GM04503 (cell line): ENCODE measurements around the gene SERTM2.
"Not testable (repeated sequence)": the region's sequence is repeated elsewhere in the genome, so short reads cannot be mapped to it uniquely, and the experiment has no call there.

Experiments used
- DNase-seq: peaks from one replicate; pipeline ENCODE4 v3.0.0-alpha.2; 2012; ENCODE audit warnings: low read depth

The SERTM2 gene

DNA sequence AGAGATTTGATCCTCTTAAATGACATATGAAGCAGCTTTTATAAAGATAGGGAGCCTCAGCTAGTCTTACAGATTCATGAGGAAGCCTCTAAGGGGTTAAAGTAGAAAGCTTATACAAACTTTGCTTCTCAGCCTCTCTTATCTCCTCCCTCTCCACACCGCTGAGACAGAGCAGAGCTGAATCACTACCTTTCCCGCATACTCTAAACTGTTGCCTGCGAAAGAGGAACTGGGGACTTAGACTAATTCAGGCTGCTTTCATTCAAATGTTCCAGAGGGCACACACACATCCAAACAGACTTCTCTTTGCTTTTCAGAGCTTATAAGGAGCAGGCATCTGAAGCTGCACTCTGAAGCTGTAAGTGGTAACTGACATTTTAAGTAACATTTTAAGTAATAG is at the start of gene SERTM2:
TSS of gene SERTM2 (plus strand) at position 169 of the 400 bp plus-strand sequence. CDS start 7,213 bp downstream, outside the sequence.
- no peak for DNase-seq

DNA sequence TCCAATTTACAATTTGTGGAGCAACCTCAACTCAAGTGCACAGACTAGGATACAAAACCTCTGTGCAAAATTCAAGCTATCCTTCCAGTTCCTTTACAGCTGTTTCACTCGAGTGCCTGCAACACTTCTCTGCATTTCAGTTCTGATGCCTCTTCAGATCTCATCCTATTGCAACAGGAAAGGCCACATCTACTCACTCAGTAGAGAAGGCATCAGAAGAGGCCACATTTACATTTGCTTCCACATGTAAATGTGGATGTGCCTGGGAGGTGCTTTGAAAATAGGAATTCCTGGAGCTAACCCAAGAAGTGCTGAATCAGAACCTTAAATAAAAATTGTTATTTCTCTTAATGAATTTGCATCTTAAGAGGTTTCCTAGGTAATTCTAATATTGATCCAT is 45.8 kb upstream of the SERTM2 start:
- no peak for DNase-seq

DNA sequence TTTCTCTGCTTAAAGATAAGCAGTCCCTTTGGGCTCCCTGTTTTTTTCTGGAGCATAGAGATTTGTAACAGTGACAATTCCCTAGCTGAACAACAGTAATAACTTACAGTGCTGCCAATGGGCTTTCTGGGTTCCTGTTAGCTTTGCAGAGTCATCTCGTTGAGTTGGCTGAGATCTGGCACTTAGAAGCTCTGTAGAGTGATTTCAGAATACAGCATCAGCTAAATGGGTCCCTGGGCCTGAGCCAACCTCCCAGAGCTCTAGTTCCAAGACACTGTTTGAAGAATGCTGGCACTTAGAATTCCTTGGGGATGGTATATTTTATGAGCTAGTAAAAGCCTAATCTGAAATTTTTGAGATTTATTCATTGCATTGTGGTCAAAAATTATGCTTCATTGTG is 43.5 kb upstream of the SERTM2 start:
- DNase-seq, result no peak

DNA sequence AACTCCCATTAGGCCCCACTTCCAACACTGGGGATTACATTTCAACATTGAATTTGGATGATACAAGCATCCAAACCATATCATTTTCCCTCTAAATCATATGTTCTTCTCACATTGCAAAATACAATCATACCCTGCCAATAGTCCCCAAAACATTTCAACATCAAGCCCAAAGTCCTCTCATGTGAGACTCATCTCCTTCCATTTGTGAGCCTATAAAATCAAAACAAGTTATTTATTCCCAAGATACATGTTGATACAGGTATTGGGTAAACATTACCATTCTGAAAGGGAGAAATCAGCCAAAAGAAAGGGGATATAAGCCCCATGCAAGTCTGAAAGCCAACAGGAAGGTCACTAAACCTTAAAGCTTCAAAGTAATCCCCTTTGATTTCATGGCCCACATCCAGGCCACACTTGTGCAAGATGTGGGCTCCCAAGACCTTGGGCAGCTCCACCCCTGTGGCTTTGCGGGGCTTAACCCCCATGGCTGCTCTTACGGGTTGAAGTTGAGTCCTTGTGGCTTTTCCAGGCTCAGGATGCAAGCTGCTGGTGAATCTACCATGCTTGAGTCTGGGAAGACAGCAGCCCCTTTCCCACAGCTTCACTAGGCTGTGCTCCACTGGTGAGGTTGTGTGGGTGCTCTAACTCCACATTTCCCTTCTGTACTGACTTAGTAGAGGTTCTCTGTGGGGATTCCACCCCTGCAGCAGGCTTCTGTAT is 40.6 kb upstream of the SERTM2 start:
- DNase-seq, result no peak

DNA sequence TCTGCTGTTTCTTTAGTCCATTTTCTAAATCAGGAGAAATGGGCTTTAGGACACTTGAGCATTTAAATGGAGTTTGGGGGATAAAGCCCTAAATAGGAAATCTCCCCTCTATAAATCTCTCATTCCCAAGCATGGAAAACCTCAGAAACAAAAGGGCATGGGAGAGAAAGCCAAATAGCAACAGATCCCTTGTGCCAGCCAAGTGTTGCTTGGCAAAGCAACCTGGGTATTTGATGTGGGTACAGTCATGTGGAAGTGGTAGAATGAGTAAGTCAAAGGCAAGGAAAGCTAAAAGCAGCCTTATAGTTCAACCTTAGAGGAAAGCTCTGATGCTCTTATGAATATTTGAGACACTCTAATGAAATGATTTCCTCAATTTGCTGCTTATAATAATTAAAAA is 29.5 kb upstream of the SERTM2 start:
- no peak for DNase-seq

DNA sequence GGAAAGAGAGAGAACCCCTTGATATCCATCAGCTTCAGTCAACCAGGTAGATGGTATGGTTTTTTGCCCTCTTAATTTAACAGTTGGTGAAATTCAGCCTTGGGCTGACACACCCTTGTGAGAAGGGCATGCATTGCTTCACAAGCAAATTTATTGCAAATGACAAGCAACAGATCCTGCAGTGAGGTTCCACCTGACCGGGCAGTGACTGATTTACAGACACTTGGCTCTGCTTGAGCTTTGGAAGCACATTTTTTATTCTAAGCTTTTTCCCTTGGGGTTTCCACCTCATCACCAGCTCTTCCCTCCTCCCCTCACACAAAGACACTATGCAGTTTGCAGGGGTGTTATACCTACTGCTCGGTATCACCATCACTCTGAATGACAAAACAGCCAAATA is 28.3 kb upstream of the SERTM2 start:
- DNase-seq, result no peak

DNA sequence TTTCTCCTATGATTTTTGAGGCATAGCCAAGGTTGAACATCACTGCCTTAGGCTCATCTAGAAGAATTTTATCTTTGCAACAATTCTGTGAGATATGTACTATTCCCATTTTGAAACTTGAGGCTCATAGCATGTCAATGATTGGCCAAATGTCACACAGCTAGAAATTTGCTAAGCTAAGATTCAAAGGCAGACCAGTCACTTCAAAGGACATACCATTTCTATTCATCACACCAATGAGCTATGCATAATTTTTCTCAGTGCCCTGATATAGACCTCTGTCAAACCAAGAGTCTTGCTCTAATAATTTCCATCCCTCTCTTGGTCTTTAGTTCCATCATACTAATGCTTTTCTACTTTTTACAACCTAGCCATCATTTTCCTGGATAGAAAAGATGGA is 27.6 kb upstream of the SERTM2 start:
- no peak for DNase-seq

DNA sequence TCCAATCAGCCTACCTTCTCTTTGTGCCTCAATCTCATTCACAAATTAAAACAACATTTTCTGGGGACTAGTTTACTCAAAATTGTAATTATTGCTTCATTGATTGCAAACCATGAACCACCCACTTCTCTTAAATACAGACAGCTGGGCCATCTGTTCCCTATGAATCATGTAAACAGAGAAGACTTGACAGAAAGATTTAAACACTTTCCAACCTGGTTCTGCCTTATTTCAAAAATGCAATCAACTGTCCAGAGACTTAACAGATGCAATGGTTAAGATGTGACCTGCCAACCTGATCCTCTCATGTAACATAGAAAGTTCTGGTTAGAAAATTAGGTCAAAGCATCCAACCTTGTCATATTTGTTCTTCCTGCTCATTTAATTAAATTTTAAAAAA is 20.8 kb upstream of the SERTM2 start:
- no peak for DNase-seq

DNA sequence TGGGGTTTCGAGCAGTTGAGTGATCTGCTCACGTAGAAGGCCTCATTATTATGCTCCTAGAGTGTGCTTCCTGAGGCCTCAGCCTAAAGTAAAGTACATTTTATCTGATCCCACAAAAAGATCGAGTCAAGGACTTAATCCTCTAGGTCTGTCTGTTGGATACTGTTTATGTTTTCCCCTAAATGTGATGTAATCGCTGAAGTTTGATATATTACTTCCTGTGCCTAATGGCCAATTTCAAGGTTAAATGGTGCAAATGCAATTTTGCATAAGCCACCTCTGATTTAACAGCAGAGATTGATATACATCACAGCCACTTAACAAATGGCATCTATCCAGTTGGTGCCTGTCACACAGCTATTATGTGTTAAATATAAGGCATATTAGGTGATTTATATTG is 19.4 kb upstream of the SERTM2 start:
- DNase-seq, result no peak

DNA sequence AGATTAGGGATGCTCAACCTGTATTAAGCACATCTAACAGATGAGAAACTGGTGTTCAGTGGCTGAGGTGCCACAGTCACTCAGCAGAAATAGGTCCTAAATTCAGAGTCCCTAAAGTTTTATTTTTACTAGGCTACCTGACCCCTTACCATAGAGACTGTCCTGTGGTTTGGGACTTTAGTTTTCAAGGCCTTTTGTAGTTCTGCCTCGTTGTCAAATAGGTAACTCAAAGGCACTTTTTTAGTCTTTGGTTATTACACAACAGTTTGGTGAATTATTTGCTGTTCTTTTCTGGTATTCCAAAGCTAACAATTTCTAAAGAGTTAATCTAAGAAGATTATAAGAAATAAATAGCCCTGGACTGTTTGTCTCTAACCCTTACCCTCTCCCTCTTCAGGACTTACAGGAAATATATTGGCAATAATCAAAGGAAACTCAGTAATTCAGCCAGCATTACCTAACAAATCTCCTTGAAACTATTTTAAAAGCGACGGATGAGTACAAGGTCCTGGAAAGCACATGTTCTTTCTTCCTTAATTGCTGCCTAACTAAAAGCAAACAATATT is 12.8 kb upstream of the SERTM2 start:
- no peak for DNase-seq

DNA sequence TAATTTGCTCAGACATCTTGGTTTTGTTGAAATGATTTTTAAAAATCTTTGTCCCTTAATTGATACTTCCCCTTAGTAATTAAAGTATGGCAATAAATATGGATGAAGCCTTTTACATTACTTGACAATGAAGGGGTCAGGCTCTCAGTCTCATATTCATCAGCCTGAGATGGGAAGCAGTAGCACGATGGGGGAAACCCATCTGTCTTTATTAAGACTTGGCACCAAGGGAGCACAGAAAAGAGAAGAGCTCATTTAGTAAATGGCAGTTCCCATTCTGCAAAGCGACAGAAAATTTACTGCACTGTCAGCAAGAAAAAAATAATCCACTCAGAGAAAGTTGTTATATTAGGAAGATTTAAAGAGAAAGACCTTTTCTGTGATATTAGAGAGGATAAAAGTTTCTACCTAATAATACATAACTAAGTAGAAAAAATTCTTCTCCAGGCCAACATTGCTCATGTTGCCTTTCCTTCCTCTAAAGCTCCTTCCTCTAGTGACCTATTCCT is 7.9 kb upstream of the SERTM2 start:
- no peak for DNase-seq

DNA sequence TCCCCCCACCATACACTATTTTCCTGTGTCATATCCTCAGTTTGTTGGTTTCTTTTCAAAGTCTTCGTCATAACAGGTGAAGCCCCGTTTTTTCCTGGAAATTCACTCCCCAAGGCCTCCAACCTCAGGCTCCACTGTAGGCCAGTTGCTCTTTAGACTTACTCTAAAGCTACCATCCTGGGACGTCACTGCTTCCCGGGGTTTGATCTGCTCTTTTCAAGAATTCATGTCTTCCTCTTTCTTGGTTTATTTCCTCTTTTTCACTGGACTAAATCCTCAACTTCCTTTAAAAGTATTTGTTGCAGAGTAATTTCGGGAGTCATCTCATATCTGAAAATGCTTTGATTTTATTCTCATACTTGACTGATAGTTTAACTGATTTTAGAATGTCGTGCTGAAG is 6.5 kb upstream of the SERTM2 start:
- DNase-seq, result no peak

DNA sequence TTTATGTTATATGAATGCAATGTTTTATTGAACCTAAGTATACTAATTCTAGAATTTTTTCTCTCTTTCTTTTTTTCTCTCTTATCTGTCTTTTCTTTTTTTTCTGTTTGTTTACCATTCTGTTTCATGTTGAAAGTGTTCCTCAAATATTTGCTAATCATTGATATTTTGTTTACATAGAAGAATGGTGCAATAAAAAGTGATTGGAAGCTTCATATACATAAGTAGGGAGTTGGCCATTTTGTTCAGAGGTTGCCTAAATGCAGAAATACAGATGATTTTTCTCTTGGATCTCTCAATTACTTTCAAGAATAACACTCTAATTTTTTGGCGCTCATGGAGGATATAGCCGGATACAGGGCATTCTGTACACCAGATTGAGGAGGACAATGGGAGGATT is 5.7 kb upstream of the SERTM2 start:
- no peak for DNase-seq

DNA sequence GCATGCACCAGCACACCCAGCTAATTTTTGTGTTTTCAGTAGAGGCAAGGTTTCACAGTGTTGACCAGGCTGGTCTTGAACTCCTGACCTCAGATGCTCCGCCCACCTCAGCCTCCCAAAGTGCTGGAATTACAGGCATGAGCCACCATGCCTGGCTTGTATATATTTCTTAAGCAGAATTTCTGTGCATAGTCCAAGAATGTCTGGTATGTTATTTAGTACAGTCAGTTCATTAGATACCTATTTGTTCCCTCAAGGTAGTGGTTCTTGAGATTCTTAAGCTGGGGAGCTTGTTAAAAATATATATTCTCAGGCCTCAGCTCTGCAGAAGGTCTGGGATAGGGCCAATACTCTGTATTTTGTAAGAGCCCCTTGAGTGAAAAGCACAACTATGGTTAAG is 4.6 kb upstream of the SERTM2 start:
- no peak for DNase-seq

DNA sequence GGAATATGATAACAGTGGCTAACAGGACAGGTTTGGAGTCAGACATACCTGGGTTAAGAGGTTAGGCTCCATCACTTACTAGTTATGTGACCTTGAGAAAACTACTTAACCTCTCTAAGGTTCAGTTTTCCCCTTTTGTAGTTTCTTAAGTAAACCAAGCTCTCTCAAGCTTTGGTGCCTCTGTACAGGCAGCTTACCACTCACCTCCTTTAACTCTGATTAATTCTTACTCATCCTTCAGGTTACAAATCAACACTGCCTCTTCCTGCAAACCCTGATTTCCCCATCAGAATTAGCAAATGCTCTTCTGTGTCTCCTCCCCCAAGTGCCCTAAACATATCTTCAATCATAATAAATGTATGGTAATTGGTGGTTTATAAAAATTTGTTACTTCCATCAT is 3.5 kb upstream of the SERTM2 start:
- no peak for DNase-seq

DNA sequence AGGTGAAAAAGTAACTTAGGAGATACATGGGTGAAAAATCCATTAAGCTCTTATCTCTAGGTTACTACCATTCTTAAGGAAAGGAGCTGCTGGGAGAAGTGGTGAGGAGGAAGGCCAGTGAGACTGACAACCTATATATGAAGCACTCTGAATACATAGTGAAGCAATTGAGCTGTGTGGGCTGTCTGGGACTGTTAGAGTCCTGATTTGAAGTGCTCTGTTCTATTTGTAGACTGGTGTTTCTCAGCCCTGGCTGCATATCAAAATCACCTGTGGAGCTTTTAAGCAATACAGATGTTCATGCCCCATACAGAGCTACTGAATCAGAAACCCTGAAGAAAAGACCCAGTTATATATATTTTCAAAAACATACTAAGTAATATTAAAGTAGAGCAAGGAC is 3.9 kb downstream of the SERTM2 start:
- DNase-seq, result no peak

DNA sequence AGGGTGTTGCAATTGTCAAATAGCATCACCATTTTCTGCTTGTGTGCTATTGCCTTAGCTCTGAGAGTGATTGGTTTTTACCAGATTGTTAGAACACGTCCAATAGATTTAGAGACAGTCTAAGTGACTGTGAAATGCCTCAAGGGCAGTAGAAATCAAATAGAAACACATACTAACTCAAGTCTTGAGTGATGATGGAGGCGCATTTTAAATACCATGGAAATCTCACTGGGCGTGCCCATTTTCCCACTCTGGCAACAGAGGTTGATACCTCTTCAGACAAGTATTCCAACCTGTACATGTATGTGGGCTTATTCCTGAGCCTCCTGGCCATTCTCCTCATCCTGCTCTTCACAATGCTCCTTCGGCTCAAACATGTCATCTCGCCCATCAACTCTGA is 7.2 kb downstream of the SERTM2 start:
- DNase-seq, result no peak

DNA sequence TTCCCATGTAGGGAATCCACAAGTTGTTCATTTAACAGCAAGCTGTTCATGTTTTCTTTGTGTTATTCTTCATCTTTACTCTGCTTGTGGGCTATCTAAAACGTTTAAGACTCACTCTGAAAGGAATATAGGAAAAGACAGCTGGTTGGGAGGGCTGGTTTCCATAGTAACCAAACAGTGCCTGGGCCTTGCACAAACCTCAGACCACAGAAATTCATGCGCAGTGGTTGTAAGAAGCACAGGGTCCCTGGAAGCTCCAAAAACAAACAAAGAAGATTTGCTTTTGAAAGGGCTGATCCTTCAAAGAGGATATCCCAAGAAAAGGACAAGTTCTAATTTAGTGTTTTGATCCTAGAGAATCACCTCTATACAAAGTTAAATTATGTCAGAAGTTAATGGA is 7.8 kb downstream of the SERTM2 start:
- no peak for DNase-seq

DNA sequence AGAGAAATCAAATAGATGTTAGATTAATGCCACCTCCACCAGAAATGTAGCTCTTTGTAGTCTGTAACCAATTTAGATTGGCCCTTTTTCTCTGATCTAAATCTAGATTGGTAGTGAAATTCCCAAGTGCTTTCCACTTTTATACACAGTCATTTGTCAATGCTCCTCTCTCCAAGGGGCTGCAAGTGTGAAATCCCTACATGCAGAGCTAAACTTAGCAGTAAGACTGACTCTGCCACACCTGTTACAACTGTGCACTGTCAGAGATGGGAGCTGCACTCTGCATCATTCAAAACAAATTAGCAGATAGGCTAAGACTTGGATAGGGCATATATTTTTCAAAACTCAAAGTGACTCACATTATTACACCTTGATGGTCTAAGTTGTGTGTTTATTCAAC is 9.1 kb downstream of the SERTM2 start:
- no peak for DNase-seq

DNA sequence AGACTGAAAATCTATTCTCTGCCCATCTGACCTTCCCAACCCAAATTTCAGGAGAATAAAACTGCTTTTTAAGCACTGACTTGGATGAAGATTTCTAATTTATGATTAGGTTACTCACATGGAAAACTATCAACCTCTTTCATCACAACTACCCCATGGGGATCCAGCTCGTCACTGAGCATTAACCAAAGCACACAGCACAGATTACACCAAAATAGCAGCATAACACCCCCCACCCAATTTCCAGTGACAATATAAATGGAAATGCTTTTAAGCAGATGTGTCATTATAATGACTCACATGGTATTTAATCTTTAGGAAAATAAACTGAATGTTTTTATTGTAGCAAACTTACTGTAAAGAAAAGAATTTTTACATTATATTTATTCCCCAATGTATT is 9.7 kb downstream of the SERTM2 start:
- no peak for DNase-seq

DNA sequence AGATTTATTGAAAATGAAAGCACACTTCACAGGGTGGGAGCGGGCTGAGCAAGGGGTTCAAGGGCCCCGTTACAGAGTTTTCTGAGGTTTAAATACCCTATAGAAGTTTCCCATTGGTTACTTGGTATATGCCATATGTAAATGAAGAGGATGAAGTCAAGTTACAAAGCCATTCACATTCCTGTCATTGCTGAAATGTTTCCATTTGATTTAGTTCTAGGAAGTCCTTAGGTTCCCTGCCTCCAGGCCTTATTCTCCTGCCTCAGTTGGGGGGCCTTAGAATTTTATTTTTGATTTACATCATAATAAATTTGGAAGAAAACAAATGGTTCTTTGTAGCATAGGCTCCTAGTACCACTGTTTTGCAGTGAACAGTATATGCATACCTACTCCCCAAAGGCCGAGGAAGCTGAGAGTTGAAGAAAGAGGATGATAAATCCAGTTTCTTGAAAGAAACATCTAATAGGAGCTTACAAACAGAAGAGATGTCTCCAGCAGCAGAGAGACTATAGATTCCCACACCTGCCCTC is 31.8 kb downstream of the SERTM2 start:
- DNase-seq, result no peak

DNA sequence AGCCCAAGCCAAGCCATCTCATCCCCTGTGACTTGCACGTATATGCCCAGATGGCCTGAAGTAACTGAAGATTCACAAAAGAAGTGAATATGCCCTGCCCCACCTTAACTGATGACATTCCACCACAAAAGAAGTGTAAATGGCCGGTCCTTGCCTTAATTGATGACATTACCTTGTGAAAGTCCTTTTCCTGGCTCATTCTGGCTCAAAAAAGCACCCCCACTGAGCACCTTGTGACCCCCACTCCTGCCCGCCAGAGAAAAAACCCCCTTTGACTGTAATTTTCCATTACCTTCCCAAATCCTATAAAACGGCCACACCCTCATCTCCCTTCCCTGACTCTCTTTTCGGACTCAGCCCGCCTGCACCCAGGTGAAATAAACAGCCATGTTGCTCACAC is 37.8 kb downstream of the SERTM2 start:
- DNase-seq, result not testable (repeated sequence)

DNA sequence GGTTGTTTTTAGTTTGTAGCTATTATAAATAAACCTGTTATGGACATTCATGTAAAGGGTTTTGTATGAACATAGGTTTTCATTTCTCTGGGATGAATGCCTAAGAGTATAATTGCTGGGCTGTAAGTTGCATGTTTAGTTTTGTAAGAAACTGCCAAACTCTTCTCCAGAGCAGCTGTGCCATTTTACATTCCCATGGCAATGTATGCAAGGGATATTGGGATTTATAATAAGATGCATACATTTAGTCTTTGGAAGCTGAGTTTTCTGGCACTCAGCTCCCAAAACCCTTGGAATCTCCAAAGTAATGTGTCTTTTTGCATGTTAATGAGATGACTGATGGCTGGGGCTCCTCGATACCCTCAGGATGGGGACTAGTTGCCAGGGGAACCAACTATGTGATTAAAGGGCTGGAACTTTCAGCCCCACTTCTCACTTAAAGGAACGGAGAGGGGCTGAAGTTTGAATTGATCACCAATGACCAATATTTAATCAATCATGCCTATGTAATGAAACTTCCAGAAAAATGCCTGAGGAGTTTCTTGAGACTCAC is 44.0 kb downstream of the SERTM2 start:
- DNase-seq, result no peak

DNA sequence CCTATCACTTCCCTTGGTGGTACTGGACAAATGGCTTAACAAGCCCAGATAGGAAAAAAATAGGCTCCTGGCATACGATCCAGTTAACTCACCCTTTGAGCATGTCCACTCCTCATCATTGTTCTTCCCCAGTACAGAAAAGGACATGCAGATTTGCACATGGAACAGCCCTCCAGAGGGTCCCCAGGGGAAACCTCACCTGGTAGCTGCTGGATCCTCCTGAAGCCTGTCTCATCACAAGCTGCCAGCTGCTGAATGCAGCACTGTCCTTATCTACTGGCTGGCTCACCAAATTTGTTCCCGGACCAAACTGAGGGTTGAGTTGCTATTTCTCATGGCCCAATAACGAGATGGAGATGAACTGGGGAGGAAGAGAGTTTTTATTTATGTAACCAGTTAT is 49.4 kb downstream of the SERTM2 start:
- no peak for DNase-seq
